Suprapubic skin (tissue), 3 donors: Measurements from ENCODE around the gene NPR2.

Source experiments
- CTCF ChIP-seq, 2 donors: fragments of 200-600 bp in 1 of 2; fragments of 450-650 bp in 1 of 2; sonication (generic) in 1 of 2; IDR thresholded peaks; one replicate each; pipeline ENCODE4 v1.5.1; 2016 to 2019; ENCODE audit warnings: antibody characterized with exemption in 2 of 2, mild to moderate bottlenecking in 1 of 2, moderate library complexity in 1 of 2
- EP300 ChIP-seq: sonication (generic); formaldehyde crosslinking; IDR thresholded peaks from one replicate; pipeline ENCODE4 v1.6.1; 2017; ENCODE audit warnings: antibody characterized with exemption

GRCh38 chr9:35748858-35749514 lies 42.4 kb upstream of the NPR2 start, which contains the start of the genes GBA2 and RGP1:
- TF ChIP-seq CTCF (IDR thresholded peaks at IDR 0.05) (no peak), EP300 (no peak)
